Frontal cortex (tissue), 4 donors: ENCODE measurements around the gene TNFRSF4. TPM values are rescaled to one million over a fixed set of nuclear protein-coding genes. Genes with fewer than 3 reads are reported as not detected.
"Not testable (repeated sequence)": the region's sequence is repeated elsewhere in the genome, so short reads cannot be mapped to it uniquely, and the experiment has no call there.

Experiments used
- DNase-seq, 2 donors: peaks; one replicate each; pipeline ENCODE4 v3.0.0; 2012; ENCODE audit warnings: low spot score in 2 of 2
- FAIRE-seq: peaks from 2 replicates; lab custom pipeline; 2012; peaks lifted over from hg19 to GRCh38; lab: Jason Lieb, UNC
- total RNA-seq: library from RNA; depleted of rRNA; stranded (reverse); fragments of >200 nt; gene quantifications from one replicate; pipeline ENCODE4 v1.2.3, GENCODE V29; 2014
- donor health status: control.
- donor health status: control.
- donor health status: control.

Gene TNFRSF4
- not detected for total RNA-seq

DNA sequence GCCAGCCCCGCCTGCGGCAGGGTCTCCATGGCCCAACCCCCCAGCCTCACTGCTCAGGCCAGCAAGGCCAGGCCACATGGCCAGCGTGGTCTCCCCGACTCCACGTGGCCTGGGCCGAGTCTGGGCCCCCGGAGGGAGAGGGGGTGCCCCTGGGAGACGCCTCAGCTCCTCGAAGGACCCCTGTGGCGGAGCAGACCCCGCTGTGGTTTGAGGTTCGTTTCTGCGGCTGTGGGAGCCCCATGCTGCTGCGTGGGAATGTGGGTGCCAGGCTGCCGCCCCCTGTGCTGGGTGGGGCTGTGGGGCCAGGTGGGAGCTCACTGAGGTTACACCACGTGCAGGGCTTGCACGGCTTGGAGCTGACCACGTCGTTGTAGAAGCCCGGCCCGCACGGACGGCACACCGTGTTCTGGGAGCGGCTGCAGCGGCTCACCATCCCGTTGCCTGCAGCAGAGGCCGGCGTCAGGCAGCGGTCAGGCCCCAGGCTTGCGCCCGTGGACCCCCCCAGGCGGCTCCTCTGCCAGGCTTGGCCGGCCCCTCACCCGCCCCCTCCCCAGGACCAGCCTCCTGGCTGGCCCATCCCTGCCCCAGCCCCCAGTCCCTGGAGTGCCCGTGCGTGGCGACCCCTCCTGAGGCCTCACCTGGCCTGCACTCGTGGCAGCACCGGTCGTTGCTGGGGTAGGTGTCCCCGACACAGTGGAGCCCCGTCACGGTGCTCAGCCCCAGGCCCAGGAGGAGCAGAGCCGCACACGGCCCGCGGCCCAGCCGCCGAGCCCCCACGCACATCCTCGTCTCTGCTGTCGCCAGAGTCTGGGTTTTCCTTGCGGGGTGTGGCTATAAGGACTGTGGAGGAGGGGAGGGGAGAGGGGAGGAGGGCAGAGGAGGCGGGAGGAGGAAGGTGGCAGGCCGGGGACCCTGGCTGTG lies at the start of gene TNFRSF4:
TNFRSF4 (minus strand) TSS at position 809 of the 921 bp plus-strand sequence; CDS start at position 783, 26 bp downstream.
- DNase-seq (no peak), FAIRE-seq (no peak)

DNA sequence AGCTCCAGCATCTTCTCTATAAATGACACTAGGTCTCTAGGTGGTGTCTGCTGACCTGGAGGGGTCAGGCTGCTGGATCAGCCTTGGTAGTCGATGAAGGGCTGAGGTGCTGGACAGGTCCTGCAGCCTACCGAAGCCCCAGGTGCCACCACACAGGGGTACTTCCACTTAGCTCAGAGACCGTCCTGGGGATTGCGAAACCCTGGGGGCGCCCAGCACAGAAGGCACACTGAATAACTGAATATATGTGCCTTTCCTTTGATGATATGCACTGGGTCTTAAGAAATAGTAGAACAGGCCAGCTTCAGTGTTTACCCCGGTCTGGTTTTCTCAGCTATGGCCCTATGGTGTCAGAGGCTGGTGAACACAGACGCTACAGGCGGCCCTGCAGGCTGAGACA lies 48.8 kb upstream of the TNFRSF4 start:
- FAIRE-seq (no peak), DNase-seq (no peak)

DNA sequence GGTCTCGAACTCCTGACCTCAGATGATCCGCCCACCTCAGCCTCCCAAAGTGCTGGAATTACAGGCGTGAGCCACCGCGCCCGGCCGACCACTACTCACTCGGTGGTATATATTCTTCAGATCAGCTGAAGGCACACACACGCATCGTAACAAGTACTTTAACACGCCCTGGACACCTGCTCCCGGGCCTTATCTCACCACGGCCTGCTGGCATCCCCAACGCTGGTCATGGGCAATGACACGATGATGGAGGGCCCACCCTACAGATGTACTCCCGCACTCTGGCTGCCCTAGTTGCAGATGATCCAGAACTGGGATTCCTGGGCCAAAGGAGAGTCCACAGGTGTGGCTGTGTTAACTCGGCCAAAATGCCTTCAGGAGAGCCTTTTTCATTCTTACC lies 48.1 kb upstream of the TNFRSF4 start:
- no peak for DNase-seq
- no peak for FAIRE-seq

DNA sequence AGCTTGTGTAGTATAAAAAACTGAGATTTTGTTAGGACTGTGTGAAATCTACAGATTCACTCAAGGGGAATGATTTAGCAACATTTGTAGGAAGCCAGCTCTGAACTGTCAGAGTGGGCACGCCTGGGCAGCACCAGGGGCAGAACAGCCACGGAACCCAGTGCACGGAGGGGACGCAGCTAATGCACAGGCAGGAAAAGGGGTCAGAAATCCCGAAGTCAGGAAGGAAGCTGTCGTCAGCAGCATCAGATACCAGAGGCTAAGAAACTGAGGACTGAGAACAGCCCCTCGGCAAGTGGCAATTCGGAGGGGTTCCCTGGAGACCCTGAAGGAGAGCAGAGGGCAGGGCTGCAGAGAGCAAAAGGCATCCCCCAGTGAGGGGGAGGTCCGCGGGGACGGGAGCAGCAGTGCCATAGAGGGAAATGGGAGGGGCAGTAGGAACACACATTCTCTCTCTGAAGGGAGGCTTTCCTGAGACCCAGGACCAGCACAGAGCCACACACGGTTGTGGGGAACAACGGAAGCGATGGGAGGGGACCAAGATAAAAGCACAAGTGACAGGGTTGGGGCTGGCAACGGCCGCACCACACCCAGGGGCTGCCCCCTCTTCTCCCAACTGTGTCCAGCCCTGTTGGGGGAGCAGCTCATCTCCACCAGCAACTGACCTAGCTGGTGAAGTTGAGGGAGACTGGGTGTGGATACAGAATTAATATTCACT lies 47.0 kb upstream of the TNFRSF4 start:
- no peak for DNase-seq
- no peak for FAIRE-seq

DNA sequence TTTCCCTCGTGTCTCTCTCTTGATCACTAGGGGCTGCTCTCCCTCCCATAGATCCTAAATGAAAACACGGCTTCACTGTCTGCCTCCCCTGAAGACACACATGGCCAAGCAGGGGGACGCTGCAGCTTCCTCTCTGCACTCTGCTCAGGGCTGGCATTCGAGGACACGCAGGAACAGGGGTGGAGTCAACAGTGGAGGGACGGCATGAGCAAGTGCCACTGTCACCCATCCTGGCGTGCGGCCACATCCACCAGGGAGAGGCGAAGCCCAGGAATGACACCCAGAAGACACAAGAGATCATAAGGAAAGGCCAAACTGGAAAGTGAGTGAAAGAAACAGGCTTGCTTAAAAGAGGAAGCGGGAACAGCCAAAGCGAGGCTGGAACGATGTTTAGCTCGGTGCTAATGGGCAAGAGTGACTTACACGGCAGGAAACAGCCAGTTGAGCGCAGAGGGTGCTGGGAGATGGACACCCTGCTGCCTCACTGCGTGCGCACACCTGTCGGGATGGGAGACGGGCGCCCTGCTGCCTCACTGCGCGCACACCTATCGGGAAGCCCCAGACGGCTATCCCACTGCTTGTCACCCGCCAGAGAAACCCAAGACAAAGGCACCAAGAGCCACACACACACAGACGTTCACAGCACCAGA lies 46.1 kb upstream of the TNFRSF4 start:
- FAIRE-seq: no peak
- DNase-seq: no peak

DNA sequence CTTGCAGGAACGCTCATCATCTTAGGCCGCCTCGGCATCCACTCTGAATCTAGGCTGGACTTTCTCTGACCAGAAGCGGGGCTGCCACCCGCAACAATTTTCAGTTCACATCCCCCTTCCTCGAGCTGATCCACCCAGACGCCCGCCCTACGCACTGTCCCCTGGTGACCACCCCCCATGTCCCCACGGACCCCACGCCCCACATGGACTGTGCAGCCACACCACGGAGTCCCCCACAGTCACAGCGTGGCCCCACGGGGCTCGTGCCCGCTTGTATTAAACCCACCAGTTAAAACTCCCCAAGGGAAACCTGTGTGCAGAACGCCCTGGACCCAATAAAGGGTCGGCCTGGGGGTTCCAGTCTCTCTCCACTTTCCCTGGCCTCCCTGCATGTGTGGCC lies 45.6 kb upstream of the TNFRSF4 start:
- FAIRE-seq: no peak
- no peak for DNase-seq

DNA sequence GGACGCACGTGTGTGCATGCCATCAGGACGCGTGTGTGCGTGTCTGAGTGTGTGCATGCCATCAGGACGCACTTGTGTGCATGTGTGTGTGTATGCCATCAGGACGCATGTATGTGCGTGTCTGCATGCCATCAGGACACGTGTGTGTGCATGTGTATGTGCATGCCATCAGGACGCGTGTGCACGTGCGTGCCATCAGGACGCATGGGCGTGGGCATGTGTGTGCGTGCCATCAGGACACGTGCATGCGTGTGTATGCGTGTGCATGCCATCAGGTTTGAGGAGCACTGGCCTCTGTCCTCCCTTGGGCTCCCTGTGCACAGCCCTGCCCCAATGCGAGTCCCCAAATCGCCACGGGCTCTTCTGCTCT lies 45.2 kb upstream of the TNFRSF4 start:
- no peak for FAIRE-seq
- DNase-seq: no peak

DNA sequence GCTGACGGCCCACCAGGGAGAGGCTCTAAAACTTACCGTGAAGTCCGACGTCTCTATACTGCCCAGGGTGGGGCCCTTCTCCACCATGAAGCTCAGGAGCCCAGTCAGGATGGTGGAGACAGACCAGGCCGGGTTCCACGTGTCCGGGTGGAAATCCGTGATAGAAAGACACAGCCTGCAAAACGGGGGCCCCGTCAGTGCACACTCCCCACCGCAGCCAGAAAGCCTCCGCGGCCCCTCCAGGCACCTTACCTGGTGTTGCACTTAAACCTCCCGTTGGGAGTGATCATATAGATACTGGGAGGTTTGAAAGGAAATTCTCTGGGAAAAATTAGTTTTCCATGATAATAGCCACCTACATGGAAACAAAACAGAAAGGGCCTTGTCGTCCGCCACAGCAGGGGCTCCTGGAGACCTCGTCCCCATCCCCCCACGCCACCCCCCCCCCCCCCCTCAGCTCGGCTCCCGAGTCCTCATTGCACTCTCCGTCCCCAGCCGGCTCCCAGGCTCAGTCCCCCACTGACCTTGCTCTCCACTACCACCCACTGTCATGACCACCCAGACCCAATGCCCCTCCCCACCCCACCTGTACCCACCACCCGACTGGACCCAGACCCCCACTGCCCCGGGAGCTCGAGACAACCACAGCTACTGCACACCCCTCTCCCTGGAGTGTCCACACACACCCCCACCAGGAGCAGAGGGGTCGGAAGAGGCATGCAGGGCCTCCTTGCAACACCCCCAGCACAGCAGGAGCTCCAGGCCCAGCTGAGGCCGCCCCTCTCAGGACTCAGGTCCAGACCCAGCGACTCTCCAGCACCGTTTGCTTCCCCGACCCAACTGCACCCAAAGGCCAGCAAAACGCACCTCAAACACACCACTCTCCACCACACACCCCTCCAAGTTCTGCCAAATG lies 43.3 kb upstream of the TNFRSF4 start:
- DNase-seq (no peak), FAIRE-seq (no peak)

DNA sequence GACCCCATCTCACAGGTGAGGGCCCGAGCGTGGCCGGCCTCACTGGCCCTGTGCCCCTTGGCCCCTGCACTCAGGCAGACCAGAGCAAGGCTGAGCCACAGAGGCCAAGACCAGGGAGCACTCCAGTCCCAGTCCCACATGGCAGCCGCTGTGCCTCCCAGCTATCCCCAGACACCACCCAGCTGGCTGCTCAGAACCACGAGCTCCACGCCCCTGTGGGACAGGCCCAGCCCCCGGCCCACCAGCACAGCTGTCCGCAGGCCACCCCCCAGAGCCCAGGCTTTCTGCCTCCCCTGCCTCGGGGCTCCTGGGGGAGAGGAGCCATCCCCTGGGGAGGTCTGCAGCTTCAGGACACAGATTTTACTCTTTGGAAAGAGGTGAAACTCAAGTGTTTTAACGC lies 41.7 kb upstream of the TNFRSF4 start:
- FAIRE-seq: no peak
- DNase-seq: no peak

DNA sequence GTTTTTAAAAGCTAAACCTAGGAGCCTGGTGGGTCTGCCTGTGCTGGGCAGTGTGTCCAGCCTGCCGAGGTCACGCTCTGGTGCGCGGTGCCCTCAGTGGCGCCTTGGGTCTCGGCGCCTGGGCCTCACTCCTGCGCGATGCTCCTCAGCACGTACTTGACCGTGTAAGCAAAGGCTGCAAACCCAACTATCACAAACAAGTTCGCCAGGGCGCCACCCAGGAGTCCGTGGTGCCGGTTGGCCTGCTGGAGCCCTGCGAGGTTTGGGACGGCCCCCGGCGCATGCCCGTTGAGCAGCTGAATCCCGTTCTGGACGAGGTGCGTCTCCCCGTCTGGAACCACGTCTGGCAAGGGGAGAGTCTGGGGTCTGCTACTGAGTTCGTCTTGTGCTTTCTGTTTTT lies 41.1 kb upstream of the TNFRSF4 start:
- no peak for FAIRE-seq

DNA sequence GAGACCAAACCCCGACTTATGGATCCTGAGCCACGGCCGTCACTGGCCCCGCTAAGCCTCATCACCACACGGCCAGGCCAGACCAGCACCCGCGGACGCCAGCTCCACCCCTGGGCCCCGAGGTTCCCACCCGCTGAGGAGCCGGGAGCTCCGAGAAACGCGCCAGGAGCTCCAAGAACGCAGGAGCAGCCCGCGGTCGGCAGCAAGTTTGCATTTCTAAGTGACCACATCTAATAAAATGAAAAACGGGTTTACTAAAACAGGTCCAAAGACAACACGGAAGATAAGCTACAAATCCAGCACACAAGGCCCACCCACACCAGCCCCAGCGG lies 40.7 kb upstream of the TNFRSF4 start:
- no peak for FAIRE-seq
- no peak for DNase-seq

More for the DNA sequence above, 41.1 kb upstream of the TNFRSF4 start:
- DNase-seq: no peak

DNA sequence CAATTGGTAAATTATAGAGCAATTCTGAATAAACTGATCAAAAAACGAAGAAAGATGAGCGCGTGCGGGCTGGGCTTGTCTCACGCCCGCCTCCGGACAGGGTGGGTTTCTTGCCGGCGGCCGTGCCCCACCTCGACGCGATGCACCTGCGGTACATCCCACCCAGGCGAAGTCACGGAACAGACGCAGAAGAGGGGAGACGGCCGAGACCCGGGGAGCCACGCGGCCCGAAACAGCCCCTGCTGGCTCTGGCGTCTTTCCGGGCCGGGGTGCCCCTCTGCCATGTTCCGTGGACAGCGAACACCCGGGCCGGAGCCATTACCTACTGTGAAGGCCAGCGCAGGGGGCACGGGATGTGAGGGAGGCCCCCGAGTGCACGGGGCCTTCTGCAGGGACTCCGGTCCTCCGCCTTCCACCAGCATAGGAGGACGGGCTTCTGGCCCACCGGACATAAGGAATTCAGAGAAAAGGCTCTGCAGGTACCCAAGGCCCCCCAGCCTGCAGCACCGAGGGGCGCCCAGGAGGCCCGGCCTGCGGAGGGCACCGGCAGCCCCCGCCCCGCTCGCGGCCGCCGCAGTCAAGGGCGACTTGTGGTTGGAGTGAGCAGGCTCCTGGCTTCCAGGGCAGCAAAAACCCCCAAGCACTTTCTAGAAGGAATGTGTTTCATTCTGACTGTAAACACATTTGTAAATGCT lies 40.2 kb upstream of the TNFRSF4 start:
- no peak for DNase-seq
- no peak for FAIRE-seq

DNA sequence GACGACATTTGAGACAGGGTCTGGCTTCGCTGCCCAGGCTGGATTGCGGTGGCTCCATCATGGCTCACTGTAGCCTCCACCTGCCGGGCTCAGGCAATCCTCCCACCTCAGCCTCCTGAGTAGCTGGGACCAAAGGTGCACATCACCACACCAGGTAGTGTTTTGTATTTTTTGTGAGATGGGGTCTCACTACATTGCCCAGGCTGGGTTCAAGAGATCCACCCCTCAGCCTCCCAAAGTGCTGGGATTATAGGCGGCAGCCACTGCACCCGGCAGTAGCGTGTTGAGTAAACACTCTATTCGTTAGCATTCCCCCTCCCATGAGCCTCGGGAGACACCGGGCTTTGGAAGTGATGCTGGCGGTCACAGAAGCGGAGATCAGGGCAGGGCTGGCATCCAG lies 39.4 kb upstream of the TNFRSF4 start:
- no peak for DNase-seq
- FAIRE-seq: no peak

DNA sequence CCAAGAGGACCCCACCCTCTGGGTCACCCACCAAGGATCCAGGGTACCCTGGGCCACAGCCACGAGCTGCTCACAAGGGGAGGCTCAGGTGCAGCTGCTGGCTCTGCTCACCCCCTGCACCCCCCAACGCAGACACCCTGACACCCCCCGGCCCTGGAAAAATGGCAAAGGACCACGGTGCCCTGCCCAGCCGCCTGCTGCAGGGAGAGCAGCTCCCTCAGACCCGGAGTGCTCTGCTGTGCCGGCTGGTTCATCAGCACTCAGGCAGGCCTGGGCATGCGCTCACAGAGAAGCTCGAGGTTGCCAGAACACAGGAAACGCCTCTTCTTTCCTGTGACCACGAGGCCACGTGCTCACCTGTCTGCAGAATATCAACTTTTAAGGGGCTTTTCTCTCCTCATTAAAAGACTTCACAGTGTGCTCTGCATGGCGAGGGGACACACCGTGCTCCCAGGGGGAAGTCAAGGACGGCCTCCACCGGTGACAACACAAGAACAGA lies 36.9 kb upstream of the TNFRSF4 start:
- FAIRE-seq (no peak), DNase-seq (no peak)

DNA sequence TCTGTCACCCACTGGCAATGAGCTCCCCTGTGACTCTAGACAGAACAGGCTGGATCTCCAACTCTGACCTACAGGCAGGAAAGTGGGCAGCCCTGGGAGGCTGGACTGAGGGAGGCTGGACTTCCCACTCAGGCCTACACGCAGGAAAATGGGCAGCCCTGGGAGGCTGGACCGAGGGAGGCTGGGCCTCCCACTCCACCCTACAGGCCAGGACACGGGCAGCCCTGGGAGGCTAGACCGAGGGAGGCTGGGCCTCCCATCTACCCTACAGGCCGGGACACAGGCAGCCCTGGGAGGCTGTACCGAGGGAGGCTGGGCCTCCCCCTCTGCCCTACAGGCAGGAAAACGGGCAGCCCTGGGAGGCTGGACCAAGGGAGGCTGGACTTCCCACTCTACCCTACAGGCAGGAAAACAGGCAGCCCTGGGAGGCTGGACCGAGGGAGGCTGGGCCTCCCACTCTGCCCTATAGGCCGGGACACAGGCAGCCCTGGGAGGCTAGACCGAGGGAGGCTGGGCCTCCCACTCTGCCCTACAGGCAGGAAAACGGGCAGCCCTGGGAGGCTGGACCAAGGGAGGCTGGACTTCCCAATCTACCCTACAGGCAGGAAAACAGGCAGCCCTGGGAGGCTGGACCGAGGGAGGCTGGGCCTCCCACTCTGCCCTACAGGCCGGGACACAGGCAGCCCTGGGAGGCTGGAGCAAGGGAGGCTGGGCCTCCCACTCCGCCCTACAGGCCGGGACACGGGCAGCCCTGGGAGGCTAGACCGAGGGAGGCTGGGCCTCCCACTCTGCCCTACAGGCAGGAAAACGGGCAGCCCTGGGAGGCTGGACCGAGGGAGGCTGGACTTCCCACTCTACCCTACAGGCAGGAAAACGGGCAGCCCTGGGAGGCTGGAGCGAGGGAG lies 34.3 kb upstream of the TNFRSF4 start:
- FAIRE-seq, DNase-seq: not testable (repeated sequence)

DNA sequence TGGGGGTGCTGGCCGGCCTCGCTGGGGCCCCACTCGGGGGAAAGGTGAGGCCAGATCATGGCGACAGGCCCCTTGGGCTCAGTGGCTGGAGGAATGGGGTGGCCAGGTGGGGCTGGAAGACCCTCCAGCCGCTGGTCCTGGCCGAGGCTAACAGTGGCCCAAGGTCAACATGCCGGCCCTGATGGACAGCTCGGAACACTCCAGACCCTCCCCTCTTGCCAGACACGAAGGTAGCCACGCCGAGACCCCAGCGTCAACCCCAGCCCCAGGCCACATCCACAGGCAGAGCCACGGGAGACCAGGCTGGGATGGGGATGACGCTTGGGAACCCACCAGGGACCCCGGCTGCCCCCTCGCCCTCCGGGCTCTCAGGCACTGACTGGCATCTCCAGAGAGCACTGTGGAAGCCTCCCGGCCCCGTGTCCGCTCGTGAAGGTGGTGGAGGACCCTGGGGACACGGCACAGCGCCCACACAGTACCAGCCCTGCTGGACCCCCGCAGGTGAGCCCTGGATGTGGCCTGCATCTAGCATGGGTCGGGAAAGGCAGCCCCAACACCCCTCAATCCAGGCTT lies 33.5 kb upstream of the TNFRSF4 start:
- DNase-seq (no peak), FAIRE-seq (no peak)

DNA sequence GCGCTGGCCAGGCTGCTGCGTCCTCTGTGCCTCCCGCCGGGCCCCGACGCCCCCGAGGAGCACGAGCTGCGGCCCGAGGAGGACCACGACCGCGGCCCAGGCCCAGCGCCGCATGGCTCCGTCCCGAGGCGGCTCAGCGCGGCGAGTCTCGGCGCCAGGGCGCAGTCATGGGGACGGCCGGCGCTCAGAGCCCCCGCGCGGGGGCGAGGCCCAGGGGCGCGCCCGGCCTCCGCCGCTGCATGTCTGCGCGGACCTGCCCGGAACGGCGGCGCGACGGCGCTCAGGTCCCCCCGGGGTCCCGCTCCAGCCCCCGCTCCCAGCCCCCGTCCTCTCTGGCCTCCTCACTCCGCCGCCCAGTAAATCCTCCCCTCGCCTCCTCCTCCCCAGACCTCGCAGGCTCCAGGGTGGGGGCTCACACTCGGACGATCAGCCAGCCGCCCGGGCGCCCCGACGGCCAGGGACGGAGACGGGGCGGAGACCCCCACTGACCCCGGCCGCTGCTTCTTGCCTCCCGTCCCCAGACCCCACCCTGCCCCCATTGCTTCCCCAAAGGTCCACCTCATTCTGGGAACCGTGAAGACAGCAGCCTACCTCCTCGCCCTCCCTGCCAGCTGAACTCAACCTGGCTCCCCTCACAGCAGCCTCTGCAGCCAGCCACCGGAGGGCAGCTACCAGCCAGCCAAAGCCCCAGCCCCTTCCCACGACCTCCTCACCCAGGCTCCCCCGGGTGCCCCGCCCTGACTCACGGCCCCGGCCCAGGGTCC lies 32.8 kb upstream of the TNFRSF4 start, which contains the start of gene C1QTNF12:
C1QTNF12 (minus strand) TSS at position 146 of the 764 bp plus-strand sequence; CDS start at position 114, 32 bp downstream.
- FAIRE-seq (no peak), DNase-seq (no peak)
